IMR-90 (cell line): ENCODE measurements around the gene LAMA5. TPM values are rescaled to one million over a fixed set of nuclear protein-coding genes. Genes with fewer than 3 reads are reported as not detected.
A peak's percentile ranks its signal among the peaks of the same experiment; 100 is the strongest.

Experiments used
- ATAC-seq: fragments of 200-7000 bp; cut with Tn5 transposase; 2 replicates; pipeline ENCODE4 v1.9.1; 2020; ENCODE audit warnings: low read depth, mild to moderate bottlenecking, moderate library complexity
- BruUV-seq: library from RNA; stranded (reverse); fragments of 400-500 nt; replicated peaks from 2 replicates; lab custom pipeline; 2021; lab: Mats Ljungman, UMichigan
- CTCF ChIA-PET: fragments of 300-600 bp; formaldehyde crosslinking; extraction: SDS; loops from one replicate; lab custom pipeline; 2021; ENCODE audit warnings: antibody characterized with exemption; lab: Yijun Ruan, JAX
- POLR2A ChIA-PET: fragments of 300-600 bp; sonication (Branson Sonifier 250); formaldehyde crosslinking; loops from one replicate; lab custom pipeline; 2022; ENCODE audit warnings: antibody characterized with exemption; ENCODE audit not compliant: unreplicated experiment; lab: Charles Lee
- DNase-seq: peaks from one replicate; pipeline ENCODE4 v3.0.0; 2013
- H2AFZ ChIP-seq: replicated peaks from 2 replicates; pipeline ENCODE3; 2013; ENCODE audit warnings: low read length, mild to moderate bottlenecking; ENCODE audit not compliant: poor library complexity
- H2AK5ac ChIP-seq: 2 replicates; pipeline ENCODE4 v1.6.1; 2013; ENCODE audit warnings: low read depth, low read length, inconsistent platforms
- H2AK9ac ChIP-seq: replicated peaks from 2 replicates; pipeline ENCODE3; 2013; ENCODE audit warnings: mild to moderate bottlenecking, low read depth, low read length, moderate library complexity; ENCODE audit not compliant: poor library complexity
- H2BK120ac ChIP-seq: 2 replicates; pipeline ENCODE4 v1.6.1; 2013; ENCODE audit warnings: low read depth, low read length, inconsistent platforms
- H2BK15ac ChIP-seq: 3 replicates; pipeline ENCODE4 v1.6.1; 2013; ENCODE audit warnings: low read depth, low read length, inconsistent platforms
- H2BK20ac ChIP-seq: 2 replicates; pipeline ENCODE4 v1.6.1; 2013; ENCODE audit warnings: low read depth, mild to moderate bottlenecking, inconsistent platforms, low read length, moderate library complexity
- H2BK5ac ChIP-seq: 2 replicates; pipeline ENCODE4 v1.6.1; 2013; ENCODE audit warnings: mild to moderate bottlenecking, low read depth, low read length, inconsistent platforms; ENCODE audit not compliant: poor library complexity, severe bottlenecking
- H3K14ac ChIP-seq: replicated peaks from 2 replicates; pipeline ENCODE4 v1.6.1; 2013; ENCODE audit warnings: low read depth, low read length, inconsistent platforms
- H3K18ac ChIP-seq: 2 replicates; pipeline ENCODE4 v1.6.1; 2013; ENCODE audit warnings: low read depth, low read length, control low read depth
- H3K23ac ChIP-seq: 2 replicates; pipeline ENCODE4 v1.6.1; 2013; ENCODE audit warnings: low read depth, low read length, inconsistent platforms
- H3K27ac ChIP-seq: 2 replicates; pipeline ENCODE4 v1.5.1; 2013; ENCODE audit warnings: mild to moderate bottlenecking, control low read depth, low read length; ENCODE audit not compliant: insufficient read depth
- H3K27me3 ChIP-seq: 2 replicates; pipeline ENCODE4 v1.6.1; 2013; ENCODE audit warnings: low read length; ENCODE audit not compliant: control insufficient read depth, insufficient read depth
- H3K36me3 ChIP-seq: 2 replicates; pipeline ENCODE4 v1.6.1; 2013; ENCODE audit warnings: low read length, mixed read lengths; ENCODE audit not compliant: control insufficient read depth, insufficient read depth
- H3K4ac ChIP-seq: 2 replicates; pipeline ENCODE4 v1.6.1; 2013; ENCODE audit warnings: low read depth, low read length, inconsistent platforms
- H3K4me1 ChIP-seq: 2 replicates; pipeline ENCODE4 v1.6.1; 2013; ENCODE audit warnings: low read length, mixed read lengths; ENCODE audit not compliant: control insufficient read depth, insufficient read depth
- H3K4me2 ChIP-seq: 2 replicates; pipeline ENCODE4 v1.6.1; 2013; ENCODE audit warnings: low read depth, mild to moderate bottlenecking, control low read depth, low read length, moderate library complexity
- H3K4me3 ChIP-seq: 2 replicates; pipeline ENCODE4 v1.5.1; 2013; ENCODE audit warnings: low read depth, mild to moderate bottlenecking, control low read depth, low read length, moderate library complexity; ENCODE audit not compliant: insufficient read depth
- H3K56ac ChIP-seq: 2 replicates; pipeline ENCODE4 v1.6.1; 2013; ENCODE audit warnings: low read length, inconsistent platforms; ENCODE audit not compliant: insufficient read depth; ENCODE audit errors: extremely low read depth
- H3K79me1 ChIP-seq, 2 experiments: 2 replicates each; pipeline ENCODE4 v1.6.1; 2013; ENCODE audit warnings: low read length in 2 of 2, inconsistent platforms in 1 of 2, low read depth in 1 of 2
- H3K9ac ChIP-seq: 2 replicates; pipeline ENCODE4 v1.6.1; 2013; ENCODE audit warnings: low read depth, low read length, control low read depth
- H3K9me1 ChIP-seq: 2 replicates; pipeline ENCODE4 v1.6.1; 2013; ENCODE audit warnings: low read length, inconsistent platforms; ENCODE audit not compliant: insufficient read depth
- H3K9me3 ChIP-seq: 2 replicates; pipeline ENCODE4 v1.6.1; 2013; ENCODE audit warnings: low read length; ENCODE audit not compliant: control insufficient read depth, insufficient read depth
- H4K20me1 ChIP-seq: 2 replicates; pipeline ENCODE4 v1.6.1; 2013; ENCODE audit warnings: low read length, inconsistent platforms; ENCODE audit not compliant: insufficient read depth
- H4K5ac ChIP-seq: 2 replicates; pipeline ENCODE4 v1.6.1; 2013; ENCODE audit warnings: mild to moderate bottlenecking, low read depth, low read length, control low read depth
- H4K8ac ChIP-seq, 2 experiments: 2 replicates each; pipeline ENCODE4 v1.6.1; 2013; ENCODE audit warnings: low read depth in 2 of 2, low read length in 2 of 2, control low read depth in 1 of 2, inconsistent platforms in 1 of 2
- H4K91ac ChIP-seq: 2 replicates; pipeline ENCODE4 v1.6.1; 2013; ENCODE audit warnings: low read depth, low read length, inconsistent platforms; ENCODE audit not compliant: insufficient read depth
- CEBPB ChIP-seq: IDR thresholded peaks from 2 replicates; pipeline ENCODE4 v1.6.1; 2012; ENCODE audit warnings: low read depth, low read length, improper control_type of control experiment
- CHD1 ChIP-seq: IDR thresholded peaks from 2 replicates; pipeline ENCODE4 v1.6.1; 2012; ENCODE audit warnings: low read depth, low read length, improper control_type of control experiment
- ELK1 ChIP-seq: fragments of 150-350 bp; IDR thresholded peaks from 2 replicates; pipeline ENCODE4 v1.6.1; 2016; ENCODE audit warnings: low read depth, mild to moderate bottlenecking, low read length, moderate library complexity, borderline replicate concordance
- MAFK ChIP-seq: IDR thresholded peaks from 2 replicates; pipeline ENCODE4 v1.6.1; 2012; ENCODE audit warnings: low read depth, low read length, improper control_type of control experiment
- MXI1 ChIP-seq: IDR thresholded peaks from 2 replicates; pipeline ENCODE4 v1.6.1; 2012; ENCODE audit warnings: low read depth, mild to moderate bottlenecking, low read length, moderate library complexity, borderline replicate concordance
- NFE2L2 ChIP-seq: fragments of 150-350 bp; IDR thresholded peaks from 2 replicates; pipeline ENCODE4 v1.6.1; 2016; ENCODE audit warnings: low read depth, mild to moderate bottlenecking, low read length
- RAD21 ChIP-seq: IDR thresholded peaks from 2 replicates; pipeline ENCODE4 v1.6.1; 2012; ENCODE audit warnings: low read length, improper control_type of control experiment
- RCOR1 ChIP-seq: IDR thresholded peaks from 2 replicates; pipeline ENCODE4 v1.6.1; 2012; ENCODE audit warnings: mild to moderate bottlenecking, low read length, improper control_type of control experiment; ENCODE audit not compliant: insufficient replicate concordance
- RFX5 ChIP-seq: IDR thresholded peaks from 2 replicates; pipeline ENCODE4 v1.8.0; 2012; ENCODE audit warnings: low read depth, mild to moderate bottlenecking, low read length, moderate library complexity
- SMC3 ChIP-seq: fragments of 150-350 bp; IDR thresholded peaks from 2 replicates; pipeline ENCODE4 v1.6.1; 2016; ENCODE audit warnings: low read depth, mild to moderate bottlenecking, antibody characterized with exemption, low read length, moderate library complexity
- USF2 ChIP-seq: fragments of 150-350 bp; IDR thresholded peaks from 2 replicates; pipeline ENCODE4 v1.6.1; 2017; ENCODE audit warnings: mild to moderate bottlenecking, antibody characterized with exemption, low read length, low read depth
- WGBS, 2 experiments: methylation state at CpG; one replicate each; pipeline versions ENCODE4 v1.1.5 to v1.1.7; 2013; ENCODE audit warnings: missing lambda C conversion rate in 2 of 2; ENCODE audit not compliant: insufficient read length in 1 of 2; ENCODE audit errors: extremely low coverage in 2 of 2; 5-methylcytosine and 5-hydroxymethylcytosine counted together
- dilution Hi-C: fragments of 300-500 bp; cut with HindIII; formaldehyde crosslinking; loops from one replicate; pipeline ENCODE4 v1.14.3; 2018; ENCODE audit warnings: low sequenced_read_pairs; ENCODE audit not compliant: unreplicated experiment
- in situ Hi-C: fragments of 300-500 bp; cut with MboI; formaldehyde crosslinking; loops from 3 replicates; pipeline ENCODE4 v1.14.3; 2019; ENCODE audit warnings: low sequenced_read_pairs, inconsistent platforms, mixed read lengths
- intact Hi-C: fragments of 100-400 bp; cut with micrococcal nuclease; formaldehyde crosslinking; loops from 2 replicates; pipeline ENCODE4 v1.10.0; 2022
- polyA plus RNA-seq, 3 experiments: library from polyadenylated mRNA; depleted of rRNA; stranded (reverse); fragments of >200 nt; gene quantifications; 2 replicates each; pipeline ENCODE4 v1.2.3, GENCODE V29; 2012; ENCODE audit warnings: low replicate concordance in 1 of 3
- total RNA-seq: library from RNA; depleted of rRNA; stranded (reverse); fragments of >200 nt; gene quantifications from 2 replicates; pipeline ENCODE4 v1.2.3, GENCODE V29; 2012
- TF ChIP-seq, protein P1 (sequence below): conservative IDR thresholded peaks from 2 replicates; pipeline ENCODE4 v1.5.1; 2012; ENCODE audit warnings: mild to moderate bottlenecking, low read depth, low read length, improper control_type of control experiment

The LAMA5 gene
- total and polyA plus RNA-seq, 2 of the 4 experiments (the other 2 are of a cell fraction): 0.90 to 7.3 TPM

- Histone ChIP-seq H3K4me1 (peaks cover 13% of the 10 kb centered on the region), H3K23ac (no peak overlapping the region), H3K27ac (no peak overlapping the region), H4K5ac (no peak overlapping the region), H3K79me1 (no peaks in the 10 kb centered on the region), H3K27me3 (no peaks in the 10 kb centered on the region), H4K20me1 (peaks cover 13% of the 10 kb centered on the region; the same call in 1 of the 2 replicates), H3K4me3 (no peak overlapping the region), H3K56ac (no peak overlapping the region), H2BK120ac (no peak overlapping the region), H2AFZ (peak overlapping the region; percentile 43), H4K8ac (no peak overlapping the region), H3K9me1 (no peaks in the 10 kb centered on the region), H2AK5ac (no peak overlapping the region), H3K4me2 (no peak overlapping the region), H4K91ac (no peak overlapping the region), H3K14ac (no peak overlapping the region), H3K36me3 (peaks cover 4% of the 10 kb centered on the region; the same call in 1 of the 2 replicates), H3K9ac (no peak overlapping the region), H2BK5ac (no peak overlapping the region), H3K9me3 (no peaks in the 10 kb centered on the region), H2BK15ac (no peak overlapping the region), H3K4ac (no peak overlapping the region), H2AK9ac (peak overlapping the region; percentile 42), H2BK20ac (no peak overlapping the region), H3K18ac (no peak overlapping the region)
- POLR2A ChIA-PET: no interaction called here
- no peak for ATAC-seq
- dilution Hi-C loops (no loop called here), in situ Hi-C loops (no loop called here), intact Hi-C loops (no loop called here)
- CTCF ChIA-PET: no interaction called here
- no TSS peak for BruUV-seq
- WGBS, 2 experiments: 81% methylated on average over 25 of the region's 34 CpGs; no CpG with 5 or more reads in 1 of the 2 experiments
- DNase-seq: no peak
- TF ChIP-seq ELK1 (no peak), SMC3 (no peak), MAFK (no peak), RAD21 (no peak), CEBPB (no peak), USF2 (no peak), NFE2L2 (no peak), RFX5 (no peak), CHD1 (no peak), MXI1 (no peak), RCOR1 (no peak)
- TF ChIP-seq, protein P1, sequence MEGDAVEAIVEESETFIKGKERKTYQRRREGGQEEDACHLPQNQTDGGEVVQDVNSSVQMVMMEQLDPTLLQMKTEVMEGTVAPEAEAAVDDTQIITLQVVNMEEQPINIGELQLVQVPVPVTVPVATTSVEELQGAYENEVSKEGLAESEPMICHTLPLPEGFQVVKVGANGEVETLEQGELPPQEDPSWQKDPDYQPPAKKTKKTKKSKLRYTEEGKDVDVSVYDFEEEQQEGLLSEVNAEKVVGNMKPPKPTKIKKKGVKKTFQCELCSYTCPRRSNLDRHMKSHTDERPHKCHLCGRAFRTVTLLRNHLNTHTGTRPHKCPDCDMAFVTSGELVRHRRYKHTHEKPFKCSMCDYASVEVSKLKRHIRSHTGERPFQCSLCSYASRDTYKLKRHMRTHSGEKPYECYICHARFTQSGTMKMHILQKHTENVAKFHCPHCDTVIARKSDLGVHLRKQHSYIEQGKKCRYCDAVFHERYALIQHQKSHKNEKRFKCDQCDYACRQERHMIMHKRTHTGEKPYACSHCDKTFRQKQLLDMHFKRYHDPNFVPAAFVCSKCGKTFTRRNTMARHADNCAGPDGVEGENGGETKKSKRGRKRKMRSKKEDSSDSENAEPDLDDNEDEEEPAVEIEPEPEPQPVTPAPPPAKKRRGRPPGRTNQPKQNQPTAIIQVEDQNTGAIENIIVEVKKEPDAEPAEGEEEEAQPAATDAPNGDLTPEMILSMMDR: no peak
Measured at GRCh38 chr20:62361799-62362589, 5.1 kb downstream of the LAMA5 start.
